Caco-2 (cell line): Measurements from ENCODE around the gene LCN9. TPM values are rescaled to one million over a fixed set of nuclear protein-coding genes. Genes with fewer than 3 reads are reported as not detected.

Experiments used
- BruUV-seq: library from RNA; stranded (reverse); fragments of 400-500 nt; replicated peaks from 2 replicates; lab custom pipeline; 2021; lab: Mats Ljungman, UMichigan
- CTCF ChIA-PET: fragments of 300-600 bp; sonication (Branson Sonifier 250); formaldehyde crosslinking; loops from one replicate; lab custom pipeline; 2022; ENCODE audit warnings: antibody characterized with exemption; lab: Charles Lee
- POLR2A ChIA-PET: fragments of 300-600 bp; sonication (Branson Sonifier 250); formaldehyde crosslinking; loops from one replicate; lab custom pipeline; 2022; ENCODE audit warnings: antibody characterized with exemption; lab: Charles Lee
- DNase-seq, 2 experiments: peaks; one replicate each; pipeline versions ENCODE4 v3.0.0 to v3.0.0-alpha.2; 2020 to 2022
- H3K27me3 ChIP-seq: replicated peaks from 2 replicates; pipeline ENCODE4 v1.6.0; 2011; ENCODE audit warnings: low read length; ENCODE audit not compliant: control insufficient read depth, insufficient read depth
- H3K36me3 ChIP-seq: 2 replicates; pipeline ENCODE4 v1.5.1; 2011; ENCODE audit warnings: low read length; ENCODE audit not compliant: control insufficient read depth, insufficient read depth
- H3K4me1 ChIP-seq: fragments of 250-450 bp; sonication (Bioruptor Pico); 2 replicates; pipeline ENCODE4 v1.5.1; 2020; ENCODE audit warnings: mild to moderate bottlenecking
- H3K4me3 ChIP-seq: 2 replicates; pipeline ENCODE4 v1.5.1; 2011; ENCODE audit warnings: low read depth, mild to moderate bottlenecking, control low read depth, low read length
- H3K9me3 ChIP-seq: fragments of 250-450 bp; sonication (Bioruptor Pico); 2 replicates; pipeline ENCODE4 v1.5.1; 2020; ENCODE audit warnings: mild to moderate bottlenecking, moderate library complexity
- H3K27ac Mint-ChIP-seq: one replicate; pipeline ENCODE4 v1.8.0; 2022; ENCODE audit warnings: mixed read lengths; ENCODE audit not compliant: unreplicated experiment
- H3K27me3 Mint-ChIP-seq: one replicate; pipeline ENCODE4 v1.8.0; 2022; ENCODE audit warnings: mixed read lengths; ENCODE audit not compliant: insufficient read depth, unreplicated experiment
- H3K36me3 Mint-ChIP-seq: one replicate; pipeline ENCODE4 v1.8.0; 2022; ENCODE audit warnings: mild to moderate bottlenecking, mixed read lengths; ENCODE audit not compliant: insufficient read depth, unreplicated experiment
- H3K4me1 Mint-ChIP-seq: one replicate; pipeline ENCODE4 v1.8.0; 2022; ENCODE audit warnings: low read depth, mixed read lengths; ENCODE audit not compliant: unreplicated experiment
- H3K4me3 Mint-ChIP-seq: one replicate; pipeline ENCODE4 v1.8.0; 2022; ENCODE audit warnings: mild to moderate bottlenecking, moderate library complexity, mixed read lengths; ENCODE audit not compliant: unreplicated experiment
- H3K9me3 Mint-ChIP-seq: one replicate; pipeline ENCODE4 v1.8.0; 2022; ENCODE audit warnings: mixed read lengths; ENCODE audit not compliant: unreplicated experiment
- intact Hi-C: fragments of 100-400 bp; cut with micrococcal nuclease; formaldehyde crosslinking; loops from one replicate; pipeline ENCODE4 v1.10.0; 2022; ENCODE audit not compliant: unreplicated experiment
- total RNA-seq: library from RNA; stranded (reverse); gene quantifications from 2 replicates; pipeline ENCODE4 v1.2.3, GENCODE V29; 2022
- TF ChIP-seq, protein P1 (sequence below), 2 experiments: fragments of 200-600 bp in 1 of 2; IDR thresholded peaks; 1 replicate in 1 of 2; 2 replicates in 1 of 2; pipeline versions ENCODE4 v1.5.1 to v1.8.0; 2011 to 2022; ENCODE audit warnings: antibody characterized with exemption in 1 of 2, control low read depth in 1 of 2, inconsistent platforms in 1 of 2, low read depth in 1 of 2, low read length in 1 of 2, mild to moderate bottlenecking in 1 of 2, moderate library complexity in 1 of 2; ENCODE audit not compliant: insufficient read depth in 1 of 2, severe bottlenecking in 1 of 2, unreplicated experiment in 1 of 2

Gene LCN9
- total RNA-seq, 1 experiment from 2014 or later: not detected

DNA sequence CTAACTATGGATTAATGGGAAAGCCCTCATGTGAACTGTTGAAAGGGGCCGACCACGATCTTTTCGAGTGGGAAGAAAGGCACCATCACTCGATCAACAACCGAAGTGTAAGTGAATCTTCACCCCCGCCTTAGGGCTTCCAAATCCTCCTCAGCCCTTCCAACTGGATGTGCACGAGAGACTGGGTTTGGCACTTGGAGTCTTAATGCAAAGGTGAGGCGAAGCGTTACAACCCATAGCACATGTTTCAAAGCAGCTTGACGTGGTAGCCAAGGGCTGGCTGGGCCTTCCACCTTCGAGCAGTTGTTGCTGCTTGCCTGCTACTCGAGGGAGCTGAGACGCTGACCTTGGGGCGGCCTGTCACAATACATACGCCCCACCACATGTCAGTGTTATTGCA, 5.7 kb upstream of the LCN9 start:
- no peaks in the 10 kb centered on the region for H3K4me1 ChIP-seq
- H3K36me3 ChIP-seq: no peaks in the 10 kb centered on the region
- peaks cover 14% of the 10 kb centered on the region for H3K9me3 ChIP-seq
- no peak overlapping the region for H3K4me3 ChIP-seq
- H3K9me3 Mint-ChIP-seq: peaks cover 20% of the 10 kb centered on the region
- H3K4me3 Mint-ChIP-seq: no peak overlapping the region
- intact Hi-C loops: no loop called here
- CTCF ChIA-PET: interaction anchor here (0.6 kb wide), 1 partner anchor 262 kb away, joined by 6 read pairs; no protein-coding TSS in a partner anchor
- H3K27ac Mint-ChIP-seq: no peak overlapping the region
- POLR2A ChIA-PET: no interaction called here
- H3K27me3 Mint-ChIP-seq: no peaks in the 10 kb centered on the region
- H3K4me1 Mint-ChIP-seq: no peaks in the 10 kb centered on the region
- TF ChIP-seq, protein P1, sequence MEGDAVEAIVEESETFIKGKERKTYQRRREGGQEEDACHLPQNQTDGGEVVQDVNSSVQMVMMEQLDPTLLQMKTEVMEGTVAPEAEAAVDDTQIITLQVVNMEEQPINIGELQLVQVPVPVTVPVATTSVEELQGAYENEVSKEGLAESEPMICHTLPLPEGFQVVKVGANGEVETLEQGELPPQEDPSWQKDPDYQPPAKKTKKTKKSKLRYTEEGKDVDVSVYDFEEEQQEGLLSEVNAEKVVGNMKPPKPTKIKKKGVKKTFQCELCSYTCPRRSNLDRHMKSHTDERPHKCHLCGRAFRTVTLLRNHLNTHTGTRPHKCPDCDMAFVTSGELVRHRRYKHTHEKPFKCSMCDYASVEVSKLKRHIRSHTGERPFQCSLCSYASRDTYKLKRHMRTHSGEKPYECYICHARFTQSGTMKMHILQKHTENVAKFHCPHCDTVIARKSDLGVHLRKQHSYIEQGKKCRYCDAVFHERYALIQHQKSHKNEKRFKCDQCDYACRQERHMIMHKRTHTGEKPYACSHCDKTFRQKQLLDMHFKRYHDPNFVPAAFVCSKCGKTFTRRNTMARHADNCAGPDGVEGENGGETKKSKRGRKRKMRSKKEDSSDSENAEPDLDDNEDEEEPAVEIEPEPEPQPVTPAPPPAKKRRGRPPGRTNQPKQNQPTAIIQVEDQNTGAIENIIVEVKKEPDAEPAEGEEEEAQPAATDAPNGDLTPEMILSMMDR (IDR thresholded peaks at IDR 0.05; ENCODE audit: insufficient read depth in 1 of 2, low read depth in 1 of 2, low read length in 1 of 2, severe bottlenecking in 1 of 2, unreplicated experiment in 1 of 2): no peak
- no TSS peak for BruUV-seq
- H3K27me3 ChIP-seq: no peaks in the 10 kb centered on the region
- DNase-seq: no peak
- peaks cover 4% of the 10 kb centered on the region for H3K36me3 Mint-ChIP-seq

DNA sequence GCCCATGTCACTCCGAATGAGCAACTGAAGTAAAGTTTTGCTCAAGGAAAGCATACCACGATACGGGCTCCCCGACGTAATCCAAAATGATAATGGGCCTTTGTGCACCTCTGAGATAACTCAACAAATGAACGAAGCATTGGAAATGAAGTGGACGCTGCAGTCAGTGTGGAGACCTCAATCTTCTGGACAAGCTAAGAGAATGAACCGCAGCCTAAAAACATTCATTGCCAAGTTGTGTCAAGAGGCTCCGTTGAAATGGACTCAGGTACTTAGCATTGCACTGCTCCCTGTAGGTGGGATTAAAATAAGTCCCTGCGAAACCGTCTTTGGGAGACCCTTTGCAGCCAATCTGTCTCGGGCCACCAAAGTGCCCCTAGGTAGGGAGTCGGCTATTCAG, 3.9 kb upstream of the LCN9 start:
- Mint-ChIP-seq H3K36me3 (peaks cover 4% of the 10 kb centered on the region), H3K27ac (no peak overlapping the region), H3K4me1 (no peaks in the 10 kb centered on the region), H3K4me3 (no peak overlapping the region), H3K9me3 (peaks cover 3% of the 10 kb centered on the region), H3K27me3 (no peaks in the 10 kb centered on the region)
- no peaks in the 10 kb centered on the region for H3K36me3 ChIP-seq
- DNase-seq: no peak
- intact Hi-C loops: no loop called here
- no peaks in the 10 kb centered on the region for H3K27me3 ChIP-seq
- H3K4me3 ChIP-seq: no peak overlapping the region
- peaks cover 5% of the 10 kb centered on the region for H3K9me3 ChIP-seq
- no peaks in the 10 kb centered on the region for H3K4me1 ChIP-seq
- CTCF ChIA-PET: no interaction called here
- POLR2A ChIA-PET: no interaction called here
- no TSS peak for BruUV-seq
- TF ChIP-seq, protein P1 (IDR thresholded peaks at IDR 0.05; ENCODE audit: insufficient read depth in 1 of 2, low read depth in 1 of 2, low read length in 1 of 2, severe bottlenecking in 1 of 2, unreplicated experiment in 1 of 2): no peak

DNA sequence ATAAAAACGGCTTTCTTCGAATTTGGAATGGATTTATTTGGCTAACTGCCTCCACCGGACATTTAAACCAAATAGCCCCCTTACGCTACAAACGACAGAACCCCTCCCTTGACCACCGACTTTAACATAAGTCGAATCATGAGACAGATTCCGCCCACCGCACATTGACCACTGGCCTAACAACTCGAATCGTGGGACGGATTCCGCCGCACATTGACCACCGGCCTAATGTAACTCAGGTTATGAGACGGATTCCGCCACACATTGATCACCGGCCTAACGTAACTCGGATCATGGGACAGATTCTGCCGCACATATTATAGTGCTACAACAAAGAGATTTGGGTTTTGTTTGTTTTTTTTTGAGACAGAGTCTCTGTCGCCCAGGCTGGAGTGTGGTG, 2.7 kb upstream of the LCN9 start:
- intact Hi-C loops: no loop called here
- Histone ChIP-seq H3K4me3 (no peak overlapping the region), H3K9me3 (peaks cover 5% of the 10 kb centered on the region), H3K36me3 (no peaks in the 10 kb centered on the region), H3K4me1 (no peaks in the 10 kb centered on the region), H3K27me3 (no peaks in the 10 kb centered on the region)
- H3K9me3 Mint-ChIP-seq: no peaks in the 10 kb centered on the region
- no peak overlapping the region for H3K27ac Mint-ChIP-seq
- ChIA-PET CTCF (no interaction called here), POLR2A (no interaction called here)
- peaks cover 4% of the 10 kb centered on the region for H3K36me3 Mint-ChIP-seq
- no peaks in the 10 kb centered on the region for H3K4me1 Mint-ChIP-seq
- H3K4me3 Mint-ChIP-seq: no peak overlapping the region
- BruUV-seq: no TSS peak
- TF ChIP-seq, protein P1 (IDR thresholded peaks at IDR 0.05; ENCODE audit: insufficient read depth in 1 of 2, low read depth in 1 of 2, low read length in 1 of 2, severe bottlenecking in 1 of 2, unreplicated experiment in 1 of 2): no peak
- DNase-seq: no peak
- peaks cover 1% of the 10 kb centered on the region for H3K27me3 Mint-ChIP-seq
